GM06990 (cell line): Measurements from ENCODE around the gene CARNS1.

Experiments
- DNase-seq: peaks from one replicate; pipeline ENCODE4 v3.0.0-alpha.2; 2011; ENCODE audit not compliant: insufficient read length; ENCODE audit errors: extremely low read depth
- H3K27me3 ChIP-seq: replicated peaks from 2 replicates; pipeline ENCODE4 v1.6.0; 2011; ENCODE audit warnings: low read length; ENCODE audit not compliant: control insufficient read depth, insufficient read depth
- H3K36me3 ChIP-seq: 2 replicates; pipeline ENCODE4 v1.5.1; 2011; ENCODE audit warnings: low read length; ENCODE audit not compliant: control insufficient read depth, insufficient read depth
- H3K4me3 ChIP-seq: replicated peaks from 2 replicates; pipeline ENCODE4 v1.5.1; 2011; ENCODE audit warnings: low read depth, mild to moderate bottlenecking, control low read depth, low read length
- TF ChIP-seq, protein P1 (sequence below): IDR thresholded peaks from 2 replicates; pipeline ENCODE4 v1.5.1; 2011; ENCODE audit warnings: low read length, control low read depth, mild to moderate bottlenecking, inconsistent platforms; ENCODE audit not compliant: insufficient read depth, poor library complexity, severe bottlenecking

The CARNS1 gene

DNA sequence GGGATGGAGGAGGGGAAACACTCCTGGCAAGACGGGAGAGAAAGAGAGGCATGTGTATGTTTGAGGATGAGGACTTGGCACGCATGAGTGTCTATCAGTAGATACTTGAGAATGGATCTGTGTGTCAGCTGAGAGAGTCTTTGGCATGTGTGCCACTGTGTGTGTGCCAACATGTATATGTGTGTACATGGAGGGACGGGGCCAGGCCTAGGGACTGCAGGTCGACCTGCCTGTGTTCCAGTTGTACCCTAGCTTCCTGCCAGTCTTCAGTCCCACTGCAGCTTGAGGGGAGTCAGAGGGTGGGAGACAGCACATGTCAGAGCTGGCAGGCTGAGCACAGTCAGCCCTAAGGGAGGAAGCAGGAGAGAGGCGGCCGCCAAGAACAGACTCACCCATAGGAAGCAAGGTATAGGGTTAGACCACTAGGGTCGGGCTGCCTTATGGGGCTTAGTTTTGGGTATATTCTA is 47.7 kb upstream of the CARNS1 start:
- H3K4me3 ChIP-seq: no peak overlapping the region
- H3K36me3 ChIP-seq: no peaks in the 10 kb centered on the region
- H3K27me3 ChIP-seq: no peaks in the 10 kb centered on the region
- TF ChIP-seq, protein P1, sequence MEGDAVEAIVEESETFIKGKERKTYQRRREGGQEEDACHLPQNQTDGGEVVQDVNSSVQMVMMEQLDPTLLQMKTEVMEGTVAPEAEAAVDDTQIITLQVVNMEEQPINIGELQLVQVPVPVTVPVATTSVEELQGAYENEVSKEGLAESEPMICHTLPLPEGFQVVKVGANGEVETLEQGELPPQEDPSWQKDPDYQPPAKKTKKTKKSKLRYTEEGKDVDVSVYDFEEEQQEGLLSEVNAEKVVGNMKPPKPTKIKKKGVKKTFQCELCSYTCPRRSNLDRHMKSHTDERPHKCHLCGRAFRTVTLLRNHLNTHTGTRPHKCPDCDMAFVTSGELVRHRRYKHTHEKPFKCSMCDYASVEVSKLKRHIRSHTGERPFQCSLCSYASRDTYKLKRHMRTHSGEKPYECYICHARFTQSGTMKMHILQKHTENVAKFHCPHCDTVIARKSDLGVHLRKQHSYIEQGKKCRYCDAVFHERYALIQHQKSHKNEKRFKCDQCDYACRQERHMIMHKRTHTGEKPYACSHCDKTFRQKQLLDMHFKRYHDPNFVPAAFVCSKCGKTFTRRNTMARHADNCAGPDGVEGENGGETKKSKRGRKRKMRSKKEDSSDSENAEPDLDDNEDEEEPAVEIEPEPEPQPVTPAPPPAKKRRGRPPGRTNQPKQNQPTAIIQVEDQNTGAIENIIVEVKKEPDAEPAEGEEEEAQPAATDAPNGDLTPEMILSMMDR: no peak
- DNase-seq: no peak

DNA sequence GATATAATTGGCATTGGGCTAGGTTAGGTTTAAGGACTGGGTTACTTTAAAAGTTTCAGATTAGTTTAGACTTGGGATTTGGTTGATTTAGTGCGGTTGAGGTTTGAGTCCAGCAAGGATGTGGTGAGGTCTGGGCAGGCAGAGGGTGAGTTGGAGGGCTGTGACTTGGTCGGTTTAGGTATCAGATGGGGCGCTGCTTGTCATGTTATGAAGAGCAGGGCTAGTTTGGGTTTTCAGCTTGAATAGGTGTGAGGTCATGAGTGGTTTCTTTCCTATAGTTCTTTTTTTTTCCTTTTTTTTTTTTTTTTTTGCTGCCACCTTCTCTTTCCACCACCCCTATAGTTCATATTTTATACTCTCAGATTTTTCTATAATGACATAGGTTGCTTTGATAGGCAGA is 46.9 kb upstream of the CARNS1 start:
- TF ChIP-seq, protein P1: no peak
- no peaks in the 10 kb centered on the region for H3K27me3 ChIP-seq
- H3K36me3 ChIP-seq: no peaks in the 10 kb centered on the region
- no peak overlapping the region for H3K4me3 ChIP-seq
- DNase-seq: no peak

DNA sequence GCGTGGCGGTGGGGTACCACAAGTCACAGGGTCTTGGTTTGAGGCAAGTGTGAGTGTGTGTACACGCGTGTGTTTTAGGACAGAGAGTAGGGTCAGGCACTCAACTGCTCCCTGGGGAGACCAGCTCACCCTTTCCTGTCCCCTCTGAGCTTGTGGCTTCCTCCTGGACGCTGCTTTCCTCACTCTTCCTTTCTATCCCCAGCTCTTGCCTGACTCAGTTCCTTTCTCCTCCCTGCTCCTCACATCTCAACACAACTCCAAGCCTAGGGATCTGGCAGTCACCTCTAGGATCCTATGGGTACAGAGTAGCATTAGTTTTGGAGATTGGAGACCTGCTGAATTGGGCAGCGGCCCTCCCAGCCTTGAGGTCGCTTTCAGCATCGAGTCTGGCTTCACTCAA is 46.2 kb upstream of the CARNS1 start:
- no peaks in the 10 kb centered on the region for H3K27me3 ChIP-seq
- no peak for DNase-seq
- no peaks in the 10 kb centered on the region for H3K36me3 ChIP-seq
- H3K4me3 ChIP-seq: no peak overlapping the region
- TF ChIP-seq, protein P1: no peak

DNA sequence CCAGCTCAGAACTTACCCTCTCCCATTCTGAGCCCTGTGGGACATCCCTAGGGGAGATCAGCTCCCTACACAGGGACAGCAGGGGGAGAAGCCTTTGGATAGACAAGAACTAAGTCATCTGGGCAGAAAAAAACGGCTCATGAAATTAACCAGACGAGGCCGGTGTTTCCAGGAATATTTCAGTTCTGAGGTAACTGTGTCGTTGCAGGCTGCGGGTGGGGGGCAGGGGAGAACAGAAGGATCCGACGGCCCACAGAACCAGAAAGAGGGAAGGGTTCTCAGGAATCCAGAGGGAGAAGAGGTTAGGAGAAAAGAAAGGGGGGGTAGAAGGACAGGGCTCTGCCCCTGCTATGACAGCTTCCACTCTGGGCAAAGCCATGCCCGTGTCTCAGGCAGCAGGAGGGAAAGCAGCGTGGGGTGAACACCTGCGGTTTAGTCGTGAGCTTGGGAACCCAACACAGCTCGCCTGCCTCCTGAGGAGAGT is 45.6 kb upstream of the CARNS1 start:
- TF ChIP-seq, protein P1: no peak
- Histone ChIP-seq H3K27me3 (no peaks in the 10 kb centered on the region), H3K4me3 (no peak overlapping the region), H3K36me3 (no peaks in the 10 kb centered on the region)
- no peak for DNase-seq

DNA sequence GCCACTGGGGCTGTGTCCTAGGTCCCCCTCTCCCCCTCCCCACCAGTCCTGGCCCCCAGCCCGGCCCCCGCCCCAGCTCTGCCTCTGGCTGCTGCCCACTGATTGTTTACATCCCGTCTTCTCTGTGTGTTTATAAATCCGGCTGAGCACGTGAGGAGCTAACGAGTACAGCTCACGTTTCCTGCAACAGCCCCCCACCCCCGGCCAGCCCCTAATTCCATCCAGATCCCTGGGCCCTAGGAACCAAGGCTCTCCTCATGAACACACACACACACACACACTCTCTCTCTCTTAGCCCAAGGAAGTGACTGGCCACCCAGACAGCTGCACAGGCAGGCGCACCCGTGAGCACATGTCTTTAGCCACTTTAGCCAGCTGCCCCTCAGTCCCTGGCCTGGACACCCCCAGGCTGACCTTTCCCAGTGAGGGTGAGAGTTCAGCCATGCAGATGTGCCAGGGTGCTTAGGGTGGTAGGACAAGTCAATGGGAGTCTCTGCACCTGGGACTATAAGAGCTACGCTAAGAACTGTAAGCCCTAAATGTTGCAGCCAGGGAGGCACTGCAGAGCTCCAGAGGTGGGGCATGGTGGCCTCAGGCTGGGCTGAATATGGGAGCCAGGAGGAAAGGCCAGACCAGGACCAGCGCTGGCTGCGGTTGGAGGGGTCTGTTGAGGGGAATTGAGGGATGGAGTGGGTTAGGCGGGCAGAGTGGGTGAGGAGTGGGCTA is 45.0 kb upstream of the CARNS1 start:
- H3K27me3 ChIP-seq: no peaks in the 10 kb centered on the region
- no peaks in the 10 kb centered on the region for H3K36me3 ChIP-seq
- no peak overlapping the region for H3K4me3 ChIP-seq
- DNase-seq: no peak
- TF ChIP-seq, protein P1: no peak
